K562 (cell line): ENCODE measurements around the gene CPA2. TPM values are rescaled to one million over a fixed set of nuclear protein-coding genes. Genes with fewer than 3 reads are reported as not detected.
A peak's percentile ranks its signal among the peaks of the same experiment; 100 is the strongest.

Experiments
- ARID1B ChIP-seq: fragments of 450-650 bp; IDR thresholded peaks from 2 replicates; pipeline ENCODE4 v1.6.1; 2016; ENCODE audit warnings: antibody characterized with exemption, mild to moderate bottlenecking, inconsistent platforms
- CHD4 ChIP-seq: fragments of 200-600 bp; sonication (generic); IDR thresholded peaks from 3 replicates; pipeline ENCODE4 v1.6.1; 2012; ENCODE audit warnings: low read depth, mild to moderate bottlenecking, mixed read lengths, low read length, inconsistent platforms; ENCODE audit not compliant: insufficient read depth, insufficient replicate concordance, poor library complexity, severe bottlenecking
- EZH2 ChIP-seq: IDR thresholded peaks from 2 replicates; pipeline ENCODE4 v1.6.1; 2012; ENCODE audit warnings: low read depth, mild to moderate bottlenecking, inconsistent platforms, low read length, borderline replicate concordance
- FOSL1 ChIP-seq: fragments of 200-800 bp; sonication (Bioruptor generic); conservative IDR thresholded peaks from 2 replicates; pipeline ENCODE4 v1.6.1; 2016; ENCODE audit warnings: missing genetic modification characterization, missing compliant biosample characterization
- JUN ChIP-seq, 2 experiments: sonication (generic) in 1 of 2; formaldehyde crosslinking in 1 of 2; IDR thresholded peaks; 2 replicates each; pipeline versions ENCODE4 v1.6.1 to v1.8.0; 2012 to 2022; ENCODE audit warnings: borderline replicate concordance in 2 of 2, mild to moderate bottlenecking in 2 of 2, improper control_type of control experiment in 1 of 2, low read depth in 1 of 2, low read length in 1 of 2, missing genetic modification reagents in 1 of 2
- JUNB ChIP-seq: fragments of 450-650 bp; formaldehyde crosslinking; conservative IDR thresholded peaks from 2 replicates; pipeline ENCODE4 v1.4.0; 2020; ENCODE audit warnings: mild to moderate bottlenecking
- NBN ChIP-seq: fragments of 450-650 bp; IDR thresholded peaks from 2 replicates; pipeline ENCODE4 v1.6.1; 2016; ENCODE audit warnings: low read depth, mild to moderate bottlenecking
- NCOA6 ChIP-seq: fragments of 450-650 bp; IDR thresholded peaks from 2 replicates; pipeline ENCODE4 v1.6.1; 2017; ENCODE audit warnings: mild to moderate bottlenecking
- NFE2 ChIP-seq: IDR thresholded peaks from 2 replicates; pipeline ENCODE4 v1.6.1; 2014; ENCODE audit warnings: antibody characterized with exemption, low read depth
- NR4A1 ChIP-seq, 2 experiments: fragments of 250-450 bp in 1 of 2; fragments of 450-650 bp in 1 of 2; sonication (Bioruptor Pico) in 1 of 2; IDR thresholded peaks; 2 replicates each; pipeline versions ENCODE4 v1.4.0 to v1.6.1; 2016 to 2020; ENCODE audit warnings: mild to moderate bottlenecking in 2 of 2, missing compliant biosample characterization in 1 of 2, missing genetic modification characterization in 1 of 2, moderate library complexity in 1 of 2
- PKNOX1 ChIP-seq: fragments of 450-650 bp; IDR thresholded peaks from 2 replicates; pipeline ENCODE4 v1.6.1; 2016
- POLR2AphosphoS5 ChIP-seq: IDR thresholded peaks from 2 replicates; pipeline ENCODE4 v1.6.1; 2011; ENCODE audit warnings: mild to moderate bottlenecking, low read depth, low read length, moderate library complexity; ENCODE audit not compliant: control insufficient read depth, insufficient read depth
- RFX1 ChIP-seq: fragments of 450-650 bp; IDR thresholded peaks from 2 replicates; pipeline ENCODE4 v1.6.1; 2016; ENCODE audit warnings: mild to moderate bottlenecking, moderate library complexity
- RFX7 ChIP-seq: fragments of 250-450 bp; sonication (Bioruptor Pico); IDR thresholded peaks from 2 replicates; pipeline ENCODE4 v1.5.1; 2021; ENCODE audit warnings: mild to moderate bottlenecking
- SIRT6 ChIP-seq: IDR thresholded peaks from one replicate; pipeline ENCODE4 v1.6.1; 2012; ENCODE audit warnings: low read depth, mild to moderate bottlenecking, control low read depth, inconsistent platforms, low read length, moderate library complexity
- SMARCA4 ChIP-seq: fragments of 450-650 bp; IDR thresholded peaks from 2 replicates; pipeline ENCODE4 v1.6.1; 2016
- TBP ChIP-seq: optimal IDR thresholded peaks from 2 replicates; pipeline ENCODE3; 2011; ENCODE audit warnings: low read depth, low read length, improper control_type of control experiment
- ZKSCAN1 ChIP-seq: fragments of 150-350 bp; IDR thresholded peaks from 2 replicates; pipeline ENCODE4 v1.6.1; 2016; ENCODE audit warnings: low read depth, low read length
- ZNF318 ChIP-seq, 2 experiments: fragments of 450-650 bp; IDR thresholded peaks; 2 replicates each; pipeline ENCODE4 v1.6.1; 2016; ENCODE audit warnings: mild to moderate bottlenecking in 2 of 2, borderline replicate concordance in 1 of 2, low read depth in 1 of 2, moderate library complexity in 1 of 2
- ZNF431 ChIP-seq: sonication (generic); formaldehyde crosslinking; IDR thresholded peaks from 2 replicates; pipeline ENCODE4 v1.8.0; 2022; ENCODE audit warnings: mild to moderate bottlenecking, missing genetic modification reagents
- ZNF696 ChIP-seq: fragments of 250-450 bp; sonication (Bioruptor Pico); conservative IDR thresholded peaks from 2 replicates; pipeline ENCODE4 v1.4.0; 2020; ENCODE audit warnings: mild to moderate bottlenecking, moderate library complexity
- polyA plus RNA-seq, 8 experiments: library from polyadenylated mRNA; depleted of rRNA in 4 of 8; stranded (reverse) in 5 of 8; unstranded in 3 of 8; fragments of >200 nt; fragmentation: Nextera tagmentation in 2 of 8; fragmentation: Illumina TruSeq in 1 of 8; extraction: Ambion mirVana in 2 of 8; extraction: Trizol in 1 of 8; gene quantifications; 2 replicates each; pipeline versions ENCODE4 v1.2.1 to v1.2.3, GENCODE V29; 2011 to 2014; ENCODE audit warnings: inconsistent platforms in 1 of 8, missing spikeins in 1 of 8
- total RNA-seq, 7 experiments: library from RNA; depleted of rRNA in 6 of 7; stranded (reverse); fragments of >200 nt in 6 of 7; fragmentation: Illumina TruSeq in 2 of 7; extraction: Trizol in 2 of 7; gene quantifications; 2 replicates each; pipeline versions ENCODE4 v1.2.1 to v1.2.3, GENCODE V29; 2011 to 2021; ENCODE audit warnings: low replicate concordance in 1 of 7

Gene CPA2
- total and polyA plus RNA-seq, 9 of the 15 experiments (the other 6 are each of a cell fraction or from before 2014, with no cell fraction given), result 0.04 to 0.84 (median 0.09) TPM; not detected in 4

GRCh38 chr7:130290745-130291144 is 24.1 kb downstream of the CPA2 start (continued):
- TF ChIP-seq NBN, result no peak
- no peak for TF ChIP-seq CHD4
- TF ChIP-seq FOSL1, result peak; percentile 49
- no peak for TF ChIP-seq EZH2
- no peak for TF ChIP-seq TBP
- TF ChIP-seq NFE2, result peak; percentile 55; the same call in 1 of the 2 replicates
- no peak for TF ChIP-seq ZNF318 (IDR thresholded peaks at IDR 0.05; ENCODE audit: borderline replicate concordance in 1 of 2, low read depth in 1 of 2)
- no peak for TF ChIP-seq JUNB (CRISPR knock-in tag)
- 0 out of 2 replicates have a peak, but pooled peaks have one; percentile 20 for TF ChIP-seq SMARCA4
- TF ChIP-seq JUN (IDR thresholded peaks at IDR 0.05; ENCODE audit: borderline replicate concordance, low read depth, low read length), result peak; percentile 74; the same call in 1 of the 2 replicates
- TF ChIP-seq JUN (CRISPR knock-in tag; IDR thresholded peaks at IDR 0.05; ENCODE audit: borderline replicate concordance), result no peak
- no peak for TF ChIP-seq PKNOX1
- TF ChIP-seq RFX1, result no peak
- TF ChIP-seq ZKSCAN1, result no peak
- no peak for TF ChIP-seq SIRT6
- no peak for TF ChIP-seq RFX7 (CRISPR knock-in tag)
- TF ChIP-seq ZNF431, result no peak
- TF ChIP-seq ZNF696, result no peak
- TF ChIP-seq NR4A1 (CRISPR knock-in tag; IDR thresholded peaks at IDR 0.05), result no peak
- no peak for TF ChIP-seq NR4A1 (tag; IDR thresholded peaks at IDR 0.05)
- TF ChIP-seq NCOA6, result no peak
- no peak for TF ChIP-seq POLR2AphosphoS5
- TF ChIP-seq ARID1B, result 0 out of 2 replicates have a peak, but pooled peaks have one; percentile 29
